Suprapubic skin (tissue), 4 donors: ENCODE results near the gene DNAI4.

ENCODE experiments used
- POLR2A ChIP-seq, 2 donors: fragments of 450-650 bp; IDR thresholded peaks; one replicate each; pipeline ENCODE4 v1.6.1; 2017; ENCODE audit warnings: antibody characterized with exemption in 2 of 2, mild to moderate bottlenecking in 2 of 2, moderate library complexity in 2 of 2
- POLR2AphosphoS5 ChIP-seq, 3 donors: sonication (generic); formaldehyde crosslinking; IDR thresholded peaks; one replicate each; pipeline ENCODE4 v1.6.1; 2017; ENCODE audit warnings: antibody characterized with exemption in 3 of 3
- TF ChIP-seq, protein P1 (sequence below), 2 donors: fragments of 200-600 bp in 1 of 2; fragments of 450-650 bp in 1 of 2; sonication (generic) in 1 of 2; IDR thresholded peaks; one replicate each; pipeline ENCODE4 v1.5.1; 2016 to 2019; ENCODE audit warnings: antibody characterized with exemption in 2 of 2, mild to moderate bottlenecking in 1 of 2, moderate library complexity in 1 of 2

DNA sequence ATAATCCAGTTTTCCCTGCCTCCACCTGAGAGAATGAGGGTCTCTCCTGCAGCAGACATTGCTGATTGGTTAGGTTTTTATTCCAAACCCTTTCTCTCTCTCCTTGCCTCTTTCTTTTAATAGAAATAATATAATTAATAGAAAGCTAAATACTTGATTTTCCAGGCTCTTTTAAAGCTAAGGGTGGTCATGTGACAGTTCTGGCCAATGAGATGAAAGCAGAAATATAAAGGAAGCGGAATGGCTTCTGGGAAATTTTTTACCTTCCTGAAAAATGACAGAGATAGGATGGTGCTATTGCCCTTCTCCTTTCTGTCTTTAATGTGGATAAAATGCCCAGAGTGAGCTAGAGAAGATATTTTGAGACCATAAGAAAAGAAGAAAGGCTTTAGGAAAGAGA is 35.6 kb downstream of the DNAI4 start:
- TF ChIP-seq, protein P1, sequence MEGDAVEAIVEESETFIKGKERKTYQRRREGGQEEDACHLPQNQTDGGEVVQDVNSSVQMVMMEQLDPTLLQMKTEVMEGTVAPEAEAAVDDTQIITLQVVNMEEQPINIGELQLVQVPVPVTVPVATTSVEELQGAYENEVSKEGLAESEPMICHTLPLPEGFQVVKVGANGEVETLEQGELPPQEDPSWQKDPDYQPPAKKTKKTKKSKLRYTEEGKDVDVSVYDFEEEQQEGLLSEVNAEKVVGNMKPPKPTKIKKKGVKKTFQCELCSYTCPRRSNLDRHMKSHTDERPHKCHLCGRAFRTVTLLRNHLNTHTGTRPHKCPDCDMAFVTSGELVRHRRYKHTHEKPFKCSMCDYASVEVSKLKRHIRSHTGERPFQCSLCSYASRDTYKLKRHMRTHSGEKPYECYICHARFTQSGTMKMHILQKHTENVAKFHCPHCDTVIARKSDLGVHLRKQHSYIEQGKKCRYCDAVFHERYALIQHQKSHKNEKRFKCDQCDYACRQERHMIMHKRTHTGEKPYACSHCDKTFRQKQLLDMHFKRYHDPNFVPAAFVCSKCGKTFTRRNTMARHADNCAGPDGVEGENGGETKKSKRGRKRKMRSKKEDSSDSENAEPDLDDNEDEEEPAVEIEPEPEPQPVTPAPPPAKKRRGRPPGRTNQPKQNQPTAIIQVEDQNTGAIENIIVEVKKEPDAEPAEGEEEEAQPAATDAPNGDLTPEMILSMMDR (IDR thresholded peaks at IDR 0.05) = no peak
- TF ChIP-seq POLR2A (IDR thresholded peaks at IDR 0.05) (no peak), POLR2AphosphoS5 (IDR thresholded peaks at IDR 0.05) (no peak)
